Cardiac atrium fibroblast (primary cell): ENCODE results near the gene ARMH4. TPM values are rescaled to one million over a fixed set of nuclear protein-coding genes. Genes with fewer than 3 reads are reported as not detected.

Experiments used
- total RNA-seq: library from RNA; depleted of rRNA; stranded (reverse); fragments of >200 nt; gene quantifications from 2 replicates; pipeline ENCODE4 v1.2.3, GENCODE V29; 2015

ARMH4 gene, protein sequence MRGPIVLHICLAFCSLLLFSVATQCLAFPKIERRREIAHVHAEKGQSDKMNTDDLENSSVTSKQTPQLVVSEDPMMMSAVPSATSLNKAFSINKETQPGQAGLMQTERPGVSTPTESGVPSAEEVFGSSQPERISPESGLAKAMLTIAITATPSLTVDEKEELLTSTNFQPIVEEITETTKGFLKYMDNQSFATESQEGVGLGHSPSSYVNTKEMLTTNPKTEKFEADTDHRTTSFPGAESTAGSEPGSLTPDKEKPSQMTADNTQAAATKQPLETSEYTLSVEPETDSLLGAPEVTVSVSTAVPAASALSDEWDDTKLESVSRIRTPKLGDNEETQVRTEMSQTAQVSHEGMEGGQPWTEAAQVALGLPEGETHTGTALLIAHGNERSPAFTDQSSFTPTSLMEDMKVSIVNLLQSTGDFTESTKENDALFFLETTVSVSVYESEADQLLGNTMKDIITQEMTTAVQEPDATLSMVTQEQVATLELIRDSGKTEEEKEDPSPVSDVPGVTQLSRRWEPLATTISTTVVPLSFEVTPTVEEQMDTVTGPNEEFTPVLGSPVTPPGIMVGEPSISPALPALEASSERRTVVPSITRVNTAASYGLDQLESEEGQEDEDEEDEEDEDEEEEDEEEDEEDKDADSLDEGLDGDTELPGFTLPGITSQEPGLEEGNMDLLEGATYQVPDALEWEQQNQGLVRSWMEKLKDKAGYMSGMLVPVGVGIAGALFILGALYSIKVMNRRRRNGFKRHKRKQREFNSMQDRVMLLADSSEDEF
- total RNA-seq, result 2.1 and 2.2 TPM in 2 replicates

DNA sequence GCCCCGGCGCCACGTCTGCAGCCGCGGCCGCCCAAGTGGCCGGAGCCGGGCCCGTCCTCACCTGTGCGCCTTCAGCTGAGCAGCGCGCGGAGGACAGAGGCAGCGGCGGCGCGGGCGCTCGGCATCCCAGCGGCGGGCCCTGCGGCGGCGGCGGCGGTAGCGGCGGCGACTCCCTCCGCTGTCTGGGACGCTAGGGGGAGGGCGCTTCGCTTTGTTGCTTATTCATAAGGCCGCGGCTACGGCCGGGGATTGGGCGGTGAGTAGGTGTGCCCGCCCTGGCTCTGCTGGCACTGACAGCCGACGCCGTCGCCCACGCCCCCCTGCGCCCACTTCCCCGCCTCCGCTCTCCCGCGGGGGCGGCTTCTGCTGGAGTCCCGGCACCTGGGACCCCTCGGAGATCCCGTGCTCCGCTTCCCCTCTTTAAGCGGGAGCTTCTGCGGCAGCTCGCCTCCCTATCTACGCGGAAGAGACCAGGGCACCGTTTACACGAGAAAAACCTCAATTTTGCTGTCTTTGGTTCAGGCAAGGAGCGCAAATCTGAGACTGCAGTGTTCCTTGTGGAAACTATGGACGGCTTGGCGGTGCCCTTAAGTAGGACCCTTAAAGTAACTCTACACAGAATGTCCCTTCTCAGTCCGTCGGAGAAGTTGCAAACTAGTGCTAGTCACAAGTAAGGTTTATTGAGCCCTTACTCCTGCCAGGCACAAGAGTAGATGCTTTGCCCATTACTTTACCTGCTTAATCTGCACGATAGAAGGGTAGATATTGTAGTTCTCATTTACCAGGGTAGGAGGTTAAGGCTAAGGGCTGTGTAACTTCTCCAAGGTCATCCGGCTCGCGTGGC lies at the start of gene ARMH4:
ARMH4 (minus strand) TSS at position 200 of the 844 bp plus-strand sequence. CDS start 12,855 bp downstream, outside the sequence.

DNA sequence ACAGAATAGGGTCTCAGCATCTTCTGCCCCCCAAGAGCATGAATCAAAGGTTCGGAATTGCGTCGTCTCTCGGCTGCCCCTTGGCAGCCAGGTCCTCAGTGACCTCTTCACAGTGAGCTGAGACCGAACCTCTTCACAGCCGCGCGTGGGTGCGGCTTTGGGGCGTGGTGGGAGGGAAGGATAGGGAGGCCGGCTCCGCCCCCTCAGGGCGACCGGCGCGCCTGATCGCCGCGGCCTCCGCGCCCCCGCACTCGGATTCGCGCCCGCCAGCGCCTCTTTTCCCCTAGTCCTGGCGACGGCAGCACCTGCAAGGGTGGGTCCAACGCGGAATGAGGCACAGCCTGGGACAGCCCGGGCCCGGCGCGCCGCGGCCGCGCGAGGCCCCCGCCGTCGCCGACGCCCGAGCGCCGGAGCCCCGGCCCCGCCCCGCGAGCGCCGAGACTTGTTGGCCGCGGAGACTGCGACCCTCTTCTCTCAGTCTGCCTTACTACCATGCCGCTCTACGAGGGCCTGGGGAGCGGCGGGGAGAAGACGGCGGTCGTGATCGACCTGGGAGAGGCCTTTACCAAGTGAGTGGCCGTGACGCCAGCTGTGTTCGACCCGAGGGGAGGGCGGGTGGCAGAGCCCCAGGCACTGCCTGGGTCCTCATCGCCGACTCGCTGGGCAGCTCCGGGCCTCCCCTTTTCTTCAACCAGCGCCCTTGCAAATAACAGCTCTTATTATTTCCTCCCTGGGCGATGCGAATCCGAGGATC lies 47.9 kb upstream of the ARMH4 start, which contains the start of gene ACTR10:
ACTR10 (plus strand) TSS at position 424 of the 754 bp plus-strand sequence; CDS start at position 493, 69 bp downstream.

Other genes starting within 250 kb of the ARMH4 start
- gene ACTR10, start 47.9 kb upstream of the ARMH4 start, total RNA-seq, result 109 and 136 TPM in 2 replicates
- 103 and 141 TPM in 2 replicates for gene PSMA3, start 92.6 kb upstream of the ARMH4 start, total RNA-seq
- 1.8 and 3.6 TPM in 2 replicates for gene ARID4A, start 146.3 kb upstream of the ARMH4 start, total RNA-seq
- not detected in 2 replicates for gene TOMM20L, start 243.7 kb upstream of the ARMH4 start, total RNA-seq